GM23338 (cell line): ENCODE data around the gene HSPA2.

ENCODE experiments used
- CREB1 ChIP-seq: fragments of 250-450 bp; sonication (Bioruptor Pico); IDR thresholded peaks from 2 replicates; pipeline ENCODE4 v1.5.0; 2020; ENCODE audit warnings: low read depth, mild to moderate bottlenecking, moderate library complexity
- CTCF ChIP-seq, 2 experiments: fragments of 200-600 bp in 1 of 2; sonication (generic) in 1 of 2; conservative IDR thresholded peaks; 2 replicates each; pipeline versions ENCODE4 v1.5.1 to v1.6.1; 2016 to 2017; ENCODE audit warnings: antibody characterized with exemption in 2 of 2, low read depth in 2 of 2, mild to moderate bottlenecking in 2 of 2, moderate library complexity in 1 of 2
- ETS1 ChIP-seq: IDR thresholded peaks from 2 replicates; pipeline ENCODE4 v1.6.1; 2016; ENCODE audit warnings: antibody characterized with exemption
- EZH2 ChIP-seq: fragments of 200-600 bp; sonication (generic); IDR thresholded peaks from one replicate; pipeline ENCODE4 v1.8.0; 2017; ENCODE audit warnings: antibody characterized with exemption, mild to moderate bottlenecking, low read depth; ENCODE audit not compliant: unreplicated experiment
- EZH2phosphoT487 ChIP-seq: fragments of 200-600 bp; sonication (generic); IDR thresholded peaks from one replicate; pipeline ENCODE4 v1.8.1; 2018; ENCODE audit warnings: antibody characterized with exemption; ENCODE audit not compliant: unreplicated experiment
- JUNB ChIP-seq: IDR thresholded peaks from one replicate; pipeline ENCODE4 v1.6.1; 2016; ENCODE audit warnings: antibody characterized with exemption; ENCODE audit not compliant: unreplicated experiment
- POLR2AphosphoS5 ChIP-seq: IDR thresholded peaks from 2 replicates; pipeline ENCODE4 v1.6.1; 2016; ENCODE audit warnings: antibody characterized with exemption, low read depth
- REST ChIP-seq: IDR thresholded peaks from one replicate; pipeline ENCODE4 v1.6.1; 2018; ENCODE audit warnings: antibody characterized with exemption; ENCODE audit not compliant: unreplicated experiment
- STAT1 ChIP-seq: IDR thresholded peaks from one replicate; pipeline ENCODE4 v1.6.1; 2016; ENCODE audit warnings: antibody characterized with exemption; ENCODE audit not compliant: unreplicated experiment
- ZNF114 ChIP-seq: fragments of 250-450 bp; sonication (Bioruptor Pico); IDR thresholded peaks from 2 replicates; pipeline ENCODE4 v1.5.0; 2020; ENCODE audit warnings: mild to moderate bottlenecking, moderate library complexity
- ZNF462 ChIP-seq: fragments of 250-450 bp; sonication (Bioruptor Pico); IDR thresholded peaks from 2 replicates; pipeline ENCODE4 v1.5.0; 2020; ENCODE audit warnings: mild to moderate bottlenecking, moderate library complexity

- TF ChIP-seq POLR2AphosphoS5, result no peak
- TF ChIP-seq CTCF (conservative IDR thresholded peaks at IDR 0.05; ENCODE audit: low read depth in 2 of 2), result no peak
- TF ChIP-seq EZH2, result no peak
- no peak for TF ChIP-seq ZNF114 (CRISPR knock-in tag)
- no peak for TF ChIP-seq EZH2phosphoT487
- TF ChIP-seq REST, result no peak
- TF ChIP-seq CREB1 (CRISPR knock-in tag), result no peak
- no peak for TF ChIP-seq JUNB
- TF ChIP-seq ETS1, result no peak
- TF ChIP-seq STAT1, result no peak
- TF ChIP-seq ZNF462 (CRISPR knock-in tag), result no peak
Measured at GRCh38 chr14:64518229-64518628, 22.3 kb upstream of the HSPA2 start.
